ENCODE results near the gene SNRPE. TPM values are rescaled to one million over a fixed set of nuclear protein-coding genes. Genes with fewer than 3 reads are reported as not detected.

The SNRPE gene
- total RNA-seq, 2 experiments from 2014 or later, result 327 to 339 TPM

- Mint-ChIP-seq H3K27ac (no peak overlapping the region), H3K27me3 (no peaks in the 10 kb centered on the region), H3K4me1 (ENCODE audit: low read depth) (no peaks in the 10 kb centered on the region), H3K9me3 (no peaks in the 10 kb centered on the region), H3K36me3 (no peaks in the 10 kb centered on the region), H3K4me3 (no peak overlapping the region)
- POLR2A ChIA-PET, result interaction anchor here (0.7 kb wide), 1 partner anchor 9 kb away, joined by 4 read pairs; no protein-coding TSS in a partner anchor
- CTCF ChIA-PET, result no interaction called here
- intact Hi-C loops (cut with micrococcal nuclease), result no loop called here
- no peak for DNase-seq
Observed at GRCh38 chr1:203916756-203917155, 55.4 kb downstream of the SNRPE start.

Other genes with a start within 250 kb of the SNRPE start
- gene ATP2B4, start 234.8 kb upstream of the SNRPE start, total RNA-seq, result 10 to 100 TPM; 48.1 to 52.7 TPM
- gene LAX1, start 96.4 kb upstream of the SNRPE start, total RNA-seq, result 10 to 100 TPM; 14.0 to 14.3 TPM
- gene ZBED6, start 66.0 kb upstream of the SNRPE start, total RNA-seq, result 10 to 100 TPM; 18.6 to 20.4 TPM
- 10 to 100 TPM; 90.2 to 91.8 TPM for gene ZC3H11A, start 66.0 kb upstream of the SNRPE start, total RNA-seq
- 1 to 10 TPM; 4.6 to 5.8 TPM for gene SOX13, start 211.5 kb downstream of the SNRPE start, total RNA-seq

Data from activated CD4-positive, alpha-beta memory T cell treated with anti-CD3 and anti-CD28 coated beads for 36 hours (primary cell).